Kidney epithelial cell (primary cell): ENCODE data around the gene SNRPN. TPM values are rescaled to one million over a fixed set of nuclear protein-coding genes. Genes with fewer than 3 reads are reported as not detected.
A peak's percentile ranks its signal among the peaks of the same experiment; 100 is the strongest.

Experiments
- DNase-seq: peaks from one replicate; pipeline ENCODE4 v3.0.0-alpha.2; 2010; ENCODE audit warnings: low read depth
- H3K27me3 ChIP-seq: 2 replicates; pipeline ENCODE4 v1.6.0; 2011; ENCODE audit warnings: low read length; ENCODE audit not compliant: control insufficient read depth, insufficient read depth
- H3K36me3 ChIP-seq: 2 replicates; pipeline ENCODE4 v1.5.1; 2011; ENCODE audit warnings: low read length; ENCODE audit not compliant: control insufficient read depth, insufficient read depth
- H3K4me3 ChIP-seq: 2 replicates; pipeline ENCODE4 v1.5.1; 2011; ENCODE audit warnings: low read depth, mild to moderate bottlenecking, control low read depth, low read length
- total RNA-seq: library from RNA; depleted of rRNA; stranded (reverse); fragments of >200 nt; gene quantifications from 2 replicates; pipeline ENCODE4 v1.2.3, GENCODE V29; 2015
- TF ChIP-seq, protein P1 (sequence below): IDR thresholded peaks from 2 replicates; pipeline ENCODE4 v1.5.1; 2011; ENCODE audit warnings: mild to moderate bottlenecking, moderate library complexity, low read length, control low read depth, inconsistent platforms; ENCODE audit not compliant: insufficient read depth, poor library complexity, severe bottlenecking

SNRPN gene
- total RNA-seq, 1 donor from 2014 or later = 206 TPM

- TF ChIP-seq, protein P1, sequence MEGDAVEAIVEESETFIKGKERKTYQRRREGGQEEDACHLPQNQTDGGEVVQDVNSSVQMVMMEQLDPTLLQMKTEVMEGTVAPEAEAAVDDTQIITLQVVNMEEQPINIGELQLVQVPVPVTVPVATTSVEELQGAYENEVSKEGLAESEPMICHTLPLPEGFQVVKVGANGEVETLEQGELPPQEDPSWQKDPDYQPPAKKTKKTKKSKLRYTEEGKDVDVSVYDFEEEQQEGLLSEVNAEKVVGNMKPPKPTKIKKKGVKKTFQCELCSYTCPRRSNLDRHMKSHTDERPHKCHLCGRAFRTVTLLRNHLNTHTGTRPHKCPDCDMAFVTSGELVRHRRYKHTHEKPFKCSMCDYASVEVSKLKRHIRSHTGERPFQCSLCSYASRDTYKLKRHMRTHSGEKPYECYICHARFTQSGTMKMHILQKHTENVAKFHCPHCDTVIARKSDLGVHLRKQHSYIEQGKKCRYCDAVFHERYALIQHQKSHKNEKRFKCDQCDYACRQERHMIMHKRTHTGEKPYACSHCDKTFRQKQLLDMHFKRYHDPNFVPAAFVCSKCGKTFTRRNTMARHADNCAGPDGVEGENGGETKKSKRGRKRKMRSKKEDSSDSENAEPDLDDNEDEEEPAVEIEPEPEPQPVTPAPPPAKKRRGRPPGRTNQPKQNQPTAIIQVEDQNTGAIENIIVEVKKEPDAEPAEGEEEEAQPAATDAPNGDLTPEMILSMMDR = no peak
- DNase-seq = no peak
- Histone ChIP-seq H3K27me3 (no peaks in the 10 kb centered on the region), H3K36me3 (no peaks in the 10 kb centered on the region), H3K4me3 (no peak overlapping the region)
Measured at GRCh38 chr15:24945711-24946110, 9.1 kb upstream of the SNRPN start.

DNA sequence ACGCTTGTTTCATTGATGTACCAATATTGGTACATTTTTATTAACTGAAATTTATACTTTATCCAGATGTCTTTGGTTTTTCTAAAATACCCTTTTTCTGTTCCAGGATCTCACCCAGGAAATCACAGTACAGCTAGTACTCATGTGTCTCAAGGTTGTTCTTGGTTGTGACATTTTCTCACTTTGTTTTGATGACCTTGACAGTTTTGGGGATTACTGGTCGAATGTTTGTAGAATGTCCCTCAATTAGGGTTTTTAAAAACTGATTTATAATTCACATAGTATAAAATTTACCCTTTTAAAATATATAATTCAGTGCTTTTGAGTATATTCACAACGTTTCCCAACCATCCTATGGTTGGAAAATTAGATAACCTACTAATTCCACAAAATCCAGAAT, 6.3 kb upstream of the SNRPN start:
- no peaks in the 10 kb centered on the region for H3K27me3 ChIP-seq
- H3K4me3 ChIP-seq = no peak overlapping the region
- TF ChIP-seq, protein P1 = no peak
- no peak for DNase-seq
- H3K36me3 ChIP-seq = no peaks in the 10 kb centered on the region

- no peaks in the 10 kb centered on the region for H3K36me3 ChIP-seq
- H3K4me3 ChIP-seq = peak overlapping the region; percentile 72
- H3K27me3 ChIP-seq = no peaks in the 10 kb centered on the region
- TF ChIP-seq, protein P1 = no peak
- no peak for DNase-seq
Measured at GRCh38 chr15:24955531-24955921, 739 bp downstream of the SNRPN start.

DNA sequence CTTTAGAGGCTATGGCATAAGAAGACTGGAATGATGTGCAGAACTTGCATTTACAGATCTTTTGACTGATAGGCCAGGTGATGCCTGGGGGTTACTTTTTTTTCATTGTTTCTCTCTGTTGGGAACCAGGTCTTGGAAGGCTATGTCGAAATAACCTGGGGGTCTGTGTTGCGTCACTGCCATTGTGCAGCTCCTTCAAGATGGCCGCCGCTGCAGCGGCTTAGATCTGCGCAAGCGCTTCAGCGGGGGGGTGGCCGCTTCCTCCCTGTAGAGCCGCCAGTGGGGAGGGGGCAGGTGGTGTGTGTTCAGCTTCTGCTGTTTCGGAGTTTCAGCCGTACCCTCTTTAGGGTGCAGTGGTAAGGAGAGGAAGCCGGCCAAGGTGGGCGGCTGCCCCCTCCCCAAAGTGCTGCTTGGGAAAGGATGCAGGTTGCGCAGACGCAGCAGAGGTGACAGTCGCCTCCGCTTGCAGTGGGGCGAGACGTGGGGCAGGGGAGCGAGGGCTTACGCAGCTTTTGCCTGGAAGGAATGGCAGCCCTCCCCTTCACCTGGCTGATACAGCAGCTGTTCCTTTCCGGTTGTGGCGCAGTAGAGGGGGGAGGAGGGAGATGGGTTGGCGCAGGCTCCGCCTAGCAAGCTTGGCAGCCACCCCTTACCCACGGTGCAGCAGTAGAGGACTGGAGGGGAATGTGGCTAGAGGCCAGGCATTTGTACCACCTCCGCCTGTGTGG, 1.5 kb downstream of the SNRPN start:
- TF ChIP-seq, protein P1 = no peak
- Histone ChIP-seq H3K4me3 (peak overlapping the region; percentile 72), H3K27me3 (no peaks in the 10 kb centered on the region), H3K36me3 (no peaks in the 10 kb centered on the region)
- DNase-seq = peak; percentile 56

DNA sequence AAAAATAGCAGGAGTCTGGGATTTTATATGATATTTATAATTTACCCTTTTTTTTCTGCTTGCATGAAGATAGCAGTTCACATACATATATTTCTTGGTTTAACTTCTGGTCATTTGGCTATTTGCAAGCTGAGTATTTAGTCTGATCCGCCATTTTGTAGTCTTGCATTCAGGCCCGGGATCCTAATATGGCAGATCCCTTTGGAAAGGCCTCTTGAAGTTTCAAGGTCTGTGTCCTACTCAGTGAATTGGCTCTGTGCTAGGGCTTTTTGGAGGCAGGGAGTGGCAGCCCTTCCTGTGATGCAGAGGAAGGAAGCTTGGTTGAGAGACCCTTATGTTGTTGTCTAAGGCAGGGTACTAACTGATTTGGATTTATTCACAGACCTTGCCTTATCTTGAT, 2.9 kb downstream of the SNRPN start:
- no peak for DNase-seq
- TF ChIP-seq, protein P1 = no peak

GRCh38 chr15:24961967-24962366, 7.2 kb downstream of the SNRPN start:
- Histone ChIP-seq H3K4me3 (no peak overlapping the region), H3K27me3 (no peaks in the 10 kb centered on the region), H3K36me3 (no peaks in the 10 kb centered on the region)
- TF ChIP-seq, protein P1 = no peak
- no peak for DNase-seq

More for the DNA sequence above, 2.9 kb downstream of the SNRPN start:
- Histone ChIP-seq H3K4me3 (no peak overlapping the region), H3K27me3 (no peaks in the 10 kb centered on the region), H3K36me3 (no peaks in the 10 kb centered on the region)
